HEK293 (cell line): ENCODE measurements around the gene ZNF23.
A peak's percentile ranks its signal among the peaks of the same experiment; 100 is the strongest.

Experiments
- CTCF ChIP-seq: fragments of 450-650 bp; formaldehyde crosslinking; IDR thresholded peaks from 2 replicates; pipeline ENCODE4 v1.5.1; 2016; ENCODE audit warnings: missing biosample characterization, missing genetic modification characterization
- GLIS2 ChIP-seq: fragments of 450-650 bp; formaldehyde crosslinking; IDR thresholded peaks from 2 replicates; pipeline ENCODE4 v1.5.1; 2016; ENCODE audit warnings: missing biosample characterization, missing genetic modification characterization
- HOXC10 ChIP-seq: sonication (generic); formaldehyde crosslinking; IDR thresholded peaks from 2 replicates; pipeline ENCODE4 v1.8.1; 2023; ENCODE audit warnings: mild to moderate bottlenecking, missing genetic modification reagents
- IKZF3 ChIP-seq: fragments of 450-650 bp; IDR thresholded peaks from 2 replicates; pipeline ENCODE4 v1.5.0; 2018; ENCODE audit warnings: missing biosample characterization, mild to moderate bottlenecking, missing genetic modification characterization, moderate library complexity
- MEIS1 ChIP-seq: sonication (generic); formaldehyde crosslinking; IDR thresholded peaks from 2 replicates; pipeline ENCODE4 v1.8.1; 2022; ENCODE audit warnings: missing genetic modification reagents, mild to moderate bottlenecking, borderline replicate concordance
- SP2 ChIP-seq: fragments of 450-650 bp; formaldehyde crosslinking; IDR thresholded peaks from 2 replicates; pipeline ENCODE4 v1.5.1; 2016; ENCODE audit warnings: missing biosample characterization, missing genetic modification characterization
- SP7 ChIP-seq: fragments of 450-650 bp; formaldehyde crosslinking; IDR thresholded peaks from 2 replicates; pipeline ENCODE4 v1.5.1; 2016; ENCODE audit warnings: missing biosample characterization, missing genetic modification characterization
- YY2 ChIP-seq: fragments of 450-650 bp; formaldehyde crosslinking; IDR thresholded peaks from 2 replicates; pipeline ENCODE4 v1.5.1; 2016; ENCODE audit warnings: missing biosample characterization, missing genetic modification characterization
- ZBTB10 ChIP-seq: fragments of 450-650 bp; formaldehyde crosslinking; IDR thresholded peaks from 2 replicates; pipeline ENCODE4 v1.5.1; 2016; ENCODE audit warnings: missing biosample characterization, missing genetic modification characterization
- ZEB2 ChIP-seq: fragments of 450-650 bp; formaldehyde crosslinking; IDR thresholded peaks from 2 replicates; pipeline ENCODE4 v1.5.1; 2016; ENCODE audit warnings: missing biosample characterization, missing genetic modification characterization
- ZFP37 ChIP-seq: fragments of 450-650 bp; formaldehyde crosslinking; IDR thresholded peaks from 2 replicates; pipeline ENCODE4 v1.5.1; 2016; ENCODE audit warnings: missing biosample characterization, missing genetic modification characterization
- ZNF121 ChIP-seq: fragments of 450-650 bp; formaldehyde crosslinking; IDR thresholded peaks from 2 replicates; pipeline ENCODE4 v1.5.1; 2016; ENCODE audit warnings: missing biosample characterization, missing genetic modification characterization
- ZNF239 ChIP-seq: fragments of 450-650 bp; formaldehyde crosslinking; IDR thresholded peaks from 2 replicates; pipeline ENCODE4 v1.5.1; 2016; ENCODE audit warnings: missing biosample characterization, missing genetic modification characterization
- ZNF24 ChIP-seq: fragments of 450-650 bp; formaldehyde crosslinking; IDR thresholded peaks from 2 replicates; pipeline ENCODE4 v1.5.1; 2016; ENCODE audit warnings: missing biosample characterization, missing genetic modification characterization
- ZNF248 ChIP-seq: fragments of 450-650 bp; formaldehyde crosslinking; IDR thresholded peaks from 2 replicates; pipeline ENCODE4 v1.5.1; 2017; ENCODE audit warnings: missing biosample characterization, missing genetic modification characterization
- ZNF266 ChIP-seq: fragments of 450-650 bp; formaldehyde crosslinking; IDR thresholded peaks from 2 replicates; pipeline ENCODE4 v1.5.1; 2016; ENCODE audit warnings: missing biosample characterization, missing genetic modification characterization, low read depth
- ZNF341 ChIP-seq: fragments of 450-650 bp; formaldehyde crosslinking; IDR thresholded peaks from 2 replicates; pipeline ENCODE4; 2016; ENCODE audit warnings: low read depth, missing biosample characterization, missing genetic modification characterization
- ZNF433 ChIP-seq: fragments of 450-650 bp; formaldehyde crosslinking; IDR thresholded peaks from 2 replicates; pipeline ENCODE4 v1.5.1; 2016; ENCODE audit warnings: missing biosample characterization, missing genetic modification characterization, low read depth
- ZNF501 ChIP-seq: fragments of 450-650 bp; formaldehyde crosslinking; IDR thresholded peaks from 2 replicates; pipeline ENCODE4 v1.5.1; 2016; ENCODE audit warnings: missing biosample characterization, missing genetic modification characterization
- ZNF529 ChIP-seq: fragments of 450-650 bp; formaldehyde crosslinking; IDR thresholded peaks from 2 replicates; pipeline ENCODE4 v1.5.1; 2017; ENCODE audit warnings: missing genetic modification characterization, missing biosample characterization; ENCODE audit not compliant: insufficient replicate concordance
- ZNF629 ChIP-seq: fragments of 450-650 bp; formaldehyde crosslinking; IDR thresholded peaks from 2 replicates; pipeline ENCODE4 v1.5.1; 2017; ENCODE audit warnings: missing biosample characterization, missing genetic modification characterization
- ZNF639 ChIP-seq: fragments of 450-650 bp; formaldehyde crosslinking; IDR thresholded peaks from 2 replicates; pipeline ENCODE4 v1.5.1; 2016; ENCODE audit warnings: missing biosample characterization, missing genetic modification characterization
- ZNF660 ChIP-seq: fragments of 450-650 bp; IDR thresholded peaks from 2 replicates; pipeline ENCODE4 v1.5.1; 2018; ENCODE audit warnings: missing biosample characterization, mild to moderate bottlenecking, missing genetic modification characterization
- ZNF677 ChIP-seq: fragments of 450-650 bp; IDR thresholded peaks from 2 replicates; pipeline ENCODE4 v1.5.0; 2018; ENCODE audit warnings: missing biosample characterization, mild to moderate bottlenecking, missing genetic modification characterization, moderate library complexity
- ZNF792 ChIP-seq: fragments of 450-650 bp; formaldehyde crosslinking; IDR thresholded peaks from 2 replicates; pipeline ENCODE4 v1.5.1; 2016; ENCODE audit warnings: missing biosample characterization, missing genetic modification characterization
- TF ChIP-seq, protein P1 (sequence below): fragments of 450-650 bp; formaldehyde crosslinking; IDR thresholded peaks from 2 replicates; pipeline ENCODE4 v1.5.1; 2016; ENCODE audit warnings: missing biosample characterization, missing genetic modification characterization
- TF ChIP-seq, protein P2 (sequence below): fragments of 450-650 bp; formaldehyde crosslinking; IDR thresholded peaks from 2 replicates; pipeline ENCODE4 v1.5.1; 2016; ENCODE audit warnings: missing biosample characterization, missing genetic modification characterization

The ZNF23 gene

GRCh38 chr16:71461686-71462648 is at the start of gene ZNF23 (continued):
- peak; percentile 87; the same call in 1 of the 2 replicates for TF ChIP-seq ZBTB10 (tag by site-specific recombination)
- no peak for TF ChIP-seq ZNF248 (tag by site-specific recombination)
- TF ChIP-seq SP7, result peak; percentile 76
- TF ChIP-seq ZNF501 (tag by site-specific recombination), result peak; percentile 65; the same call in 1 of the 2 replicates
- 0 out of 2 replicates have a peak, but pooled peaks have one; percentile 18 for TF ChIP-seq ZNF639 (tag by site-specific recombination)
- peak; percentile 48; the same call in 1 of the 2 replicates for TF ChIP-seq ZNF24 (tag by site-specific recombination)
- TF ChIP-seq ZEB2 (tag by site-specific recombination), result peak; percentile 62; the same call in 1 of the 2 replicates
- TF ChIP-seq ZNF121 (tag by site-specific recombination), result no peak
- TF ChIP-seq CTCF (tag by site-specific recombination), result peak; percentile 55
- TF ChIP-seq, protein P1, sequence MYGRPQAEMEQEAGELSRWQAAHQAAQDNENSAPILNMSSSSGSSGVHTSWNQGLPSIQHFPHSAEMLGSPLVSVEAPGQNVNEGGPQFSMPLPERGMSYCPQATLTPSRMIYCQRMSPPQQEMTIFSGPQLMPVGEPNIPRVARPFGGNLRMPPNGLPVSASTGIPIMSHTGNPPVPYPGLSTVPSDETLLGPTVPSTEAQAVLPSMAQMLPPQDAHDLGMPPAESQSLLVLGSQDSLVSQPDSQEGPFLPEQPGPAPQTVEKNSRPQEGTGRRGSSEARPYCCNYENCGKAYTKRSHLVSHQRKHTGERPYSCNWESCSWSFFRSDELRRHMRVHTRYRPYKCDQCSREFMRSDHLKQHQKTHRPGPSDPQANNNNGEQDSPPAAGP (tag by site-specific recombination), result peak; percentile 78; the same call in 1 of the 2 replicates
- TF ChIP-seq YY2 (tag by site-specific recombination), result peak; percentile 53
- TF ChIP-seq ZNF341 (tag by site-specific recombination), result peak; percentile 60
- no peak for TF ChIP-seq ZNF677 (tag by site-specific recombination)
- TF ChIP-seq ZNF629, result peak; percentile 98
- TF ChIP-seq, protein P2, sequence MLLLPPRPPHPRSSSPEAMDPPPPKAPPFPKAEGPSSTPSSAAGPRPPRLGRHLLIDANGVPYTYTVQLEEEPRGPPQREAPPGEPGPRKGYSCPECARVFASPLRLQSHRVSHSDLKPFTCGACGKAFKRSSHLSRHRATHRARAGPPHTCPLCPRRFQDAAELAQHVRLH (tag by site-specific recombination), result peak; percentile 66
- 0 out of 2 replicates have a peak, but pooled peaks have one; percentile 29 for TF ChIP-seq ZNF660 (tag by site-specific recombination)
- TF ChIP-seq ZNF433 (tag by site-specific recombination), result no peak
- no peak for TF ChIP-seq ZNF266 (tag by site-specific recombination)
- no peak for TF ChIP-seq ZNF792
- peak; percentile 75 for TF ChIP-seq SP2
- no peak for TF ChIP-seq IKZF3 (tag by site-specific recombination)
- TF ChIP-seq ZFP37, result 0 out of 2 replicates have a peak, but pooled peaks have one; percentile 27
- TF ChIP-seq ZNF239, result peak; percentile 35; the same call in 1 of the 2 replicates
- TF ChIP-seq HOXC10 (CRISPR knock-in tag), result no peak
- TF ChIP-seq ZNF529, result no peak
- no peak for TF ChIP-seq MEIS1 (CRISPR knock-in tag)
- peak; percentile 54 for TF ChIP-seq GLIS2 (tag by site-specific recombination)
